Motor neuron (in vitro differentiated cells): ENCODE results near the gene UCN2. TPM values are rescaled to one million over a fixed set of nuclear protein-coding genes. Genes with fewer than 3 reads are reported as not detected.

Experiments used
- ATAC-seq, 8 experiments: fragments of 200-7000 bp; cut with Tn5 transposase; replicated peaks in 6 of 8; 2 replicates each; pipeline ENCODE4 v1.8.0; 2021; ENCODE audit warnings: mild to moderate bottlenecking in 8 of 8, moderate library complexity in 8 of 8
- H3K27ac ChIP-seq, 2 donors: fragments of 250-450 bp; sonication (Bioruptor Pico); 2 replicates each; pipeline ENCODE4 v1.9.0; 2021; ENCODE audit warnings: antibody characterized with exemption in 2 of 2, mild to moderate bottlenecking in 2 of 2, moderate library complexity in 1 of 2
- H3K4me1 ChIP-seq, 2 donors: fragments of 250-450 bp; sonication (Bioruptor Pico); replicated peaks in 1 of 2; 2 replicates each; pipeline ENCODE4 v1.6.1; 2021; ENCODE audit warnings: antibody characterized with exemption in 2 of 2, mild to moderate bottlenecking in 2 of 2, moderate library complexity in 1 of 2
- H3K4me3 ChIP-seq, 5 donors: fragments of 250-450 bp; sonication (Bioruptor Pico); 2 replicates each; pipeline ENCODE4 v1.9.0; 2021; ENCODE audit warnings: antibody characterized with exemption in 5 of 5, mild to moderate bottlenecking in 5 of 5, moderate library complexity in 4 of 5
- WGBS, 10 experiments: fragments of 450-650 bp; shearing (Covaris generic); methylation state at CpG; one replicate each; pipeline ENCODE4 v1.0.0; 2022; 5-methylcytosine and 5-hydroxymethylcytosine counted together
- in situ Hi-C, 9 experiments: fragments of 400-800 bp; cut with MboI; loops; one replicate each; pipeline ENCODE4 v1.15.0; 2021; ENCODE audit warnings: low sequenced_read_pairs in 9 of 9, low pct_unique_long_range_greater_than_20kb in 2 of 9; ENCODE audit not compliant: unreplicated experiment in 9 of 9
- total RNA-seq, 8 experiments: library from RNA; unstranded; fragments of 300-600 nt; gene quantifications; 2 replicates each; pipeline versions ENCODE4 v1.2.3 to v1.2.4, GENCODE V29; 2022

UCN2 gene
- total RNA-seq, 8 experiments from 2014 or later = 0.11 to 0.66 (median 0.41) TPM

DNA sequence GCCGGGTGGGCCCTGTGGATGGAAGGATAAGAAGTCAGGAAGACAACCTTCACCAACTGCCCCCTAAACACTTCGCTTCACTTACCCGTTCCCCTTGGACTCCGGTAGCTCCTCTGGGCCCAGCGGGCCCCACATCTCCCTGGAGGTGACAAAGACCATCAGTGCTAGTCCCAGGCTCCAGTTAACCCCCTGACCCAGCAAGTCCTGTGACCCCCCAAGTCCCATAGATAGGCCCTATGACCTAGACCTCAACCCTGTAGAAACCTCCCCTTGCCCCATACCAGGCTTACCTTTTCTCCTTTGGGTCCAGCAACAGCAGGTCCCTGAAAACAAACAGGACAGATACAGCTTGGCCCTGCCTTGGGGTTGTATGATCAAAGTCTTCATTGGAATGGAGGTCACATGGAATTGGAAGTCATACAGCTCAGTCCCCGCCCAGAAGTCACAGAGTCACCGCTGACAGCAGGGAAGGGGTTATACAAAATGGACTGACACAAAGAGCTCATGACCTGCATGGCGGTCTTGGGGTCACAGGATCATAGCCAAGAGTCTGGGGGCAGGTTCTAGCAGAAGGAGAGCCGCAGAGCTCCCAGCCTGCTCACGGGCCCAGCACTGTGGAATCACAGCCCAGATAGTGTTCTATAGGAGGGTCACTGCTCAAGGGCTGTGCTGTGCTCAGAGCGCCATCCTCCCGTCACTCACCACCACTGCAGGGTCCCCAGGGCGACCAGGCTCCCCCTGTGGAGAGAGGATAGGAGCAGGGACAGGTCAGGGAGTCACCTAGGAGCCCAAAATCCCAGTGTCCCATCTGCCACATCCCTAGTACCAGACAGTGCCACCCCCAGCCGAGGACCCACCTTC is 18.3 kb upstream of the UCN2 start:
- no peaks in the 10 kb centered on the region for H3K4me1 ChIP-seq
- H3K4me3 ChIP-seq = no peak overlapping the region
- no peak for ATAC-seq
- in situ Hi-C loops = no loop called here
- no peak overlapping the region for H3K27ac ChIP-seq
- 50 to 100% (median 83%) methylated on average over 1 to 6 of the region's 14 CpGs; no CpG with 5 or more reads in 3 of the 10 experiments for WGBS, 10 experiments

DNA sequence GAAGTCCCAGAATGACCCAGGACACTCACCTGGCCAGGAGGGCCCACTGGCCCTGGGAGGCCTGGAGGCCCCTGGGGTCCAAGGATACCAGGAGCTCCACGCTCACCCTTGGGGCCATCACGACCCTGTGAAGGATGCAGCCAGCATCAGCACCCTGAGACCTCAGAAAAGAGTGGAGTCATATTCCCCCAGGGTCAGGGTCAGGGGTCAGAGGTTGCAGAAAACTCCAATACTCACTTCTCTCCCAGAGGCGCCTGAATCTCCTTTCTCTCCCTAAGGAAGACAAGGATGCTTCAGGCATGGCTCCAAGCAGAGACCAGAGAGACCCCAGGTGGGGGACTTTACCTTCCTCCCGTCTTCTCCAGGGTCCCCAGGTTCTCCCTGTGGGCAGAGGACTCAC is 13.1 kb upstream of the UCN2 start:
- Histone ChIP-seq H3K4me3 (no peak overlapping the region), H3K27ac (no peak overlapping the region), H3K4me1 (no peaks in the 10 kb centered on the region)
- 0 to 100% (median 84%) methylated on average over 1 to 3 of the region's 4 CpGs; no CpG with 5 or more reads in 6 of the 10 experiments for WGBS, 10 experiments
- ATAC-seq = no peak
- in situ Hi-C loops = no loop called here

DNA sequence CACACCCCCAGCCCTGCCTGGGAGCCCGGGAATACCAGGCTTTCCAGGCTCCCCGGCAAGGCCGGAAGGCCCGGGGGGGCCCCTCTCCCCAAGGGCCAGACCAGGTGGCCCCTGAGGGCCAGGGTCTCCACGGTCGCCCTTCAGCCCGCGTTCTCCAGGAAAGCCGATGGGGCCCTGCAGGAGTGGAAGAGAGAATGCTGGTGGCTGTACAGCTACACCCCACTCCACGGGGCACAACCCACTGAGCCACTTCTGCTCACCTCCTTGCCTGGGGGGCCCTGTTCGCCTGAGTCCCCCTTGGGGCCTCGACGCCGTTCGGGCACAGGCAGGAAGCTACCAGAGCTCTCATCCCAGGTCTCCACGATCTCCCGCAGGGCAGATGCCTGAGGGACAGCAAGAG is 11.8 kb upstream of the UCN2 start:
- 90 to 100% methylated on average over 1 to 2 of the region's 17 CpGs; no CpG with 5 or more reads in 8 of the 10 experiments for WGBS, 10 experiments
- Histone ChIP-seq H3K27ac (no peak overlapping the region), H3K4me3 (no peak overlapping the region), H3K4me1 (no peaks in the 10 kb centered on the region)
- in situ Hi-C loops = no loop called here
- ATAC-seq = no peak

DNA sequence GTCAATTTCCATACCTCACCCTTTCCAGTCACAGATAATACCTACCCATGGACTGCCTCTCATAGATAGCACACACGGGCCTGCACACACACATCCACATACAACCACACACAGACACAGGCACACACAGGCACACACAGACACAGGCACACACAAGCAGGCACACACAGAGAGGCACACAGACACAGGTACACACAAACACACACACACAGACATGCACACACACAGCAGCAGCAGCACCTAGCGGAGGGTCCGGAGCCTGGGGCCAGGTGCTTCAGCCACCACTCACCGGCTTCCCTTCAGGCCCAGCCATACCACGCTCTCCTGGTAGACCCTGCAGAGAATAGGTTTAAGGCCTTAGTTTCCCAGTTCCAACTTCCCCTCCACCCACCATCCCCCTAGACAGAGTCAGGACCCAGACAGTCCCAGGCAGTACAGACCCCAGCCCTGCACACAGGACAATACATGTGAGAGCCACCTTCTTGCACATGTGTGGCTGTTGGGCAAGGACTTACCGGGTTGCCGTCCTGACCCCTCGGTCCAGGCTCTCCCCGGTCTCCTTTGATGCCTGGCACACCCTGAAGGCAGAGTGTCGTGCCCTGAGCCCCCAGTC is 10.5 kb upstream of the UCN2 start:
- no peak overlapping the region for H3K4me3 ChIP-seq
- no peak overlapping the region for H3K27ac ChIP-seq
- WGBS, 10 experiments = 87 to 100% (median 94%) methylated on average over 2 to 5 of the region's 10 CpGs; no CpG with 5 or more reads in 7 of the 10 experiments
- in situ Hi-C loops = no loop called here
- ATAC-seq = no peak
- no peaks in the 10 kb centered on the region for H3K4me1 ChIP-seq

DNA sequence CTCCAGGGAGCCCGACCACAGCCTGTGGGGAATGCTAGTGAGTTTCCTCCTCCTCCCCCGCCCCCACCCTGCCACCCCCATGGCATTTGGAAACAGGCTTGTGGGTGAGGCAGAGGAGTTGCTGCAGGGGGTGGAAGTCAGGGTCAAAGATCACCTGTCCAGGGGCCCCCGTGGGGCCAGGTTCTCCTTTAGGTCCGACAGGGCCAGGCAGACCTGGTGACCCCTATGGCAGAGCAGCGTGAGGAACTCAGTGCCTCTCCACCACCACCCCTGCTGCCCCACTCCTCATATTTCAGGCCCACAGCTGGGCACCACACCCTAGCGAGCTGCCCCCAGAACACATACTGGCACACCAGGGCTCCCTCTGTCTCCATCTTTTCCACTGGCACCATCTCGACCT is 8.9 kb upstream of the UCN2 start:
- no peak overlapping the region for H3K27ac ChIP-seq
- ATAC-seq = no peak
- H3K4me1 ChIP-seq = no peaks in the 10 kb centered on the region
- WGBS, 10 experiments = 60% methylated on average over 1 of the region's 7 CpGs; no CpG with 5 or more reads in 9 of the 10 experiments
- no peak overlapping the region for H3K4me3 ChIP-seq
- in situ Hi-C loops = no loop called here

DNA sequence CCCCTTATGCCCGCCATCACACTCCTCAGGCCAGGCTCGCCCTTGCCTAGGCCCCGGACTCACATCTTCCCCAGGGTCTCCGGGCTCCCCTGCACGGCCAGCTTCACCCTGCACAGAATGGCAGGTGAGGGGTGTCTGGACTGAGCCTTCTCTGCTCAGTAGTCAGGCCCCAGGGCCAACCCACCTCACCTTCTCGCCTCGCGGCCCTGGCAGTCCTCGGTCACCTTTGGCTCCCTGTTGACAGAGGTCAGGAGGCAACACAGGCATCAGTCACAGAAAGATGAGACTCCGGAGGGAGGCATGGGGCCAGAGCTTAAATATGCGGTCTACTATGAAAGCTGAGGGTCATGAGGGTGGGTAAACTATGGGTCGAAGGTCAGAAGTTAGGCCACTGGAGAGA is 8.4 kb upstream of the UCN2 start:
- in situ Hi-C loops = no loop called here
- no peaks in the 10 kb centered on the region for H3K4me1 ChIP-seq
- H3K4me3 ChIP-seq = no peak overlapping the region
- WGBS, 10 experiments = 74% methylated on average over 6 of the region's 12 CpGs; no CpG with 5 or more reads in 9 of the 10 experiments
- no peak for ATAC-seq
- no peak overlapping the region for H3K27ac ChIP-seq

DNA sequence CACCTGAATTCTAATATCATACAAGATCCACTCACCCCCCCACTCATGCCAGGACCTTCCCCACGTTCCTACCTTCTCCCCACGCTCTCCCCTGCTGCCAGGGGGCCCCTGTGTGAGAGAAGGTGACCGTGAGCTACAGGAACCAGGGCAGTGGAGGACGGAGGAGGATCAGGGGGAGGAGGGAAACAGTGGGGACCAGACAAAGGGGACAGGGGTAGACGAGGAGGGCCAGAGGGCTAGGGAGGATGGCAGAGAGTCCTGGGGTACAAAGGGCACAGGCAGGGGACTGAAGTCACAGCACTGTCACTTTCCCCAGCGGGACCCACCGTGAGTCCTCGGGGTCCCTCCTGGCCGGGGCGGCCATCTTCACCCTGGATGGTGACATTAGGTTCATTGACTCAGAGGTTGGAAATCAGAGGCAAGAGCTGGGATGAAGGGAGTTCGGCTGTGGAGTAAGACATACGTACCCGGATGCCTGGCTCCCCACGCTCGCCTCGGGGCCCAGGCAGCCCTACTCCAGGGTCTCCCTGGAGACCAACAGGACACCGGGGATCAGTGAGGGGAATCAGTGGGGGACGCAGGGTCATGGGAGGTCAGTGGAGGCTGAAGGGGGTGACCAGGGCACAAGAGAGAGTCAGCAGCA is 6.3 kb upstream of the UCN2 start:
- no peak for ATAC-seq
- no peaks in the 10 kb centered on the region for H3K4me1 ChIP-seq
- in situ Hi-C loops = no loop called here
- H3K4me3 ChIP-seq = no peak overlapping the region
- 90 to 100% methylated on average over 1 to 2 of the region's 18 CpGs; no CpG with 5 or more reads in 8 of the 10 experiments for WGBS, 10 experiments
- no peak overlapping the region for H3K27ac ChIP-seq

DNA sequence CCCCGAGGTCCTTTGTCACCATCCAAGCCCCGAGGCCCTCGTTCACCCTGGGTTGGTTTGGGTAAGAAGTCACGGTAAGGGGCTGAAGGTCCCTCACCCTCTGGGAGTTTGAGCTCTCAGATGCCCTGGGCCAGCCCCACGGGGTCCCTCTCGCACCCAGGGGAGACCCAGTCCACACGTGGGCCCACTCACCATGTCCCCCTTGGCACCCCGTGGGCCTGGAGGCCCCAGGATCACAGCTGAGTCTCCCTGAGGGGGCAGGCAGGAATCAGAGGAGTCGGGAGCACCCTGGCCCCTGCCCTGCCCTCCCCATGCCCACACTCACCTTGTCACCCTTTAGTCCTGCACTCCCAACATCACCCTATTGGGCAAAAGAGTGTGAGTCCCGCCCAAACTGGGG is 5.8 kb upstream of the UCN2 start:
- Histone ChIP-seq H3K27ac (no peak overlapping the region), H3K4me1 (no peaks in the 10 kb centered on the region), H3K4me3 (no peak overlapping the region)
- 100% methylated on average over 1 of the region's 10 CpGs; no CpG with 5 or more reads in 9 of the 10 experiments for WGBS, 10 experiments
- in situ Hi-C loops = no loop called here
- ATAC-seq = no peak

DNA sequence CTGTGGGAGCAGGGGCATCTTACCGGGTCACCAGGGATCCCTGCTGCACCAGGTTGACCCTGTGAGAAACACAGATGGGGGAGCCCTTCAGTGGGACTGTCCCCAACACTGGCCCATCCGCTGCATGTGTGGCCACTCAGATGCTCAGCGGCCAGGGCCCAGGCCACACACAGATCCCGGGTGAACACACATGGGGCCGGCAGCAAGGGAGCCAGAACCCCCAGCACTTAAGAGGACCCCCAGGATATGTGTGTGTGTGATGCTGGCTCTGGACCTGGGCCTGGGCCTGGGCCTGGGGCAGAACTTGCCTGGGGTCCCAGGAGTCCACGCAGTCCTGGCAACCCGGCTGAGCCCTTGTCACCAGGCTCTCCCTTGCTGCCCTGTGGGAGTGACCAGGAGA is 4.9 kb upstream of the UCN2 start:
- WGBS, 10 experiments = 80% methylated on average over 2 of the region's 7 CpGs; no CpG with 5 or more reads in 9 of the 10 experiments
- no peak for ATAC-seq
- Histone ChIP-seq H3K4me3 (no peak overlapping the region), H3K27ac (no peak overlapping the region), H3K4me1 (peaks cover 6 to 7% of the 10 kb centered on the region in 2 donors)
- in situ Hi-C loops = no loop called here

DNA sequence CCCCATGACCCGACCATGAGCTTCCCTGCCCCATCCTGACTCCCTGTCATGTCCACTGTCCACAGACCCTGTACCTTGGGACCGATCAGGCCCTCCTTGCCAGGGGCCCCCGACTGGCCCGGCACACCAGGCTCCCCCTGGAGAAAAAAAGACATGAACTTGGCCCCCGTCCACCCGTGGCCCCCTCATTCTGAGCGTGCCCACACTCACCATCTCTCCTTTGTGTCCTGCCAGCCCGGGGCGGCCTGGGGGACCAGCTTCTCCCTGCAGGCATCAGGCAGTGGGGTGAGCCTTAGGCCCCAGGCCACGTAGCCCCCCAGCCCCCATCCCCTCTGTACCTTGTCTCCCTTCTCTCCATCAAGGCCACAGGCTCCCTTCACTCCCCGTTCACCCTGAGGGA is 3.9 kb upstream of the UCN2 start:
- WGBS, 10 experiments = 67% methylated on average over 1 of the region's 11 CpGs; no CpG with 5 or more reads in 9 of the 10 experiments
- Histone ChIP-seq H3K27ac (no peak overlapping the region), H3K4me1 (peaks cover 15 to 16% of the 10 kb centered on the region in 2 donors), H3K4me3 (no peak overlapping the region)
- in situ Hi-C loops = no loop called here
- ATAC-seq = no peak

DNA sequence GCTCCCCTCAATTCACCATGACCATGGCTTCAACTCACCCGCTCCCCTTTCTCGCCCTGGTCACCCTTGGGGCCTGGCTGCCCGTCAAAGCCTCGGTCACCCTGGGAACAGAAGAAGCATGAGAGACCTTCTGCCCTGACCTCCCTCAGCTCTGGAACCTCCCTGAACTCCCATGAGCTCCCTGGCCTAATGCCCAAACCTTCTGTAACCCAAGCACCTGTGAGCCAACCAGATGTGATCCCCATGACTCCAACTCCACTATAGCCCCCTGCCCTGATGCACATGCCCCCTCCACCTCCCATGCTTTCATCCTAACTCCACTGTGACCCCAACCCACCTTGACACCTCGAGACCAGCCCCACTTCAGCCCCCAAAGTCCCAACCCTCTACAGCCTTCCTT is 3.5 kb upstream of the UCN2 start:
- Histone ChIP-seq H3K4me1 (peaks cover 15 to 16% of the 10 kb centered on the region in 2 donors), H3K27ac (no peak overlapping the region), H3K4me3 (no peak overlapping the region)
- in situ Hi-C loops = no loop called here
- WGBS, 10 experiments = 60 to 100% (median 82%) methylated on average over 1 to 4 of the region's 5 CpGs; no CpG with 5 or more reads in 6 of the 10 experiments
- ATAC-seq = no peak

DNA sequence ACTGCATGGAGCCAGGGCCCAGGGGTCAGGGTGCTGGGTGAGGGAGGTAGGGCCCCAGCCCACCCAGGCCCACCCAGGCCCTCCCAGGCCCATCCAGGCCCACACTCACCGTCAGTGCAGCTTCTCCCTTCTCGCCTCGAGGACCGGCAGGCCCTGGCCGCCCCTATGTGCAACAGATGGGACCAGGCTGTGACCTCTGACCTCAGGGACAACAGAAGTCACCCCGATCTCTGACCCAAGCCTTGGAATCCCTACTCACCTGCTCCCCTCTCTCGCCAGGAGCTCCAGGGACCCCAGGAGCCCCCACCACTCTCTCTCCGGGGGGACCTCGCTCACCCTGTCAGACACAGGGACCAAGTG is 2.8 kb upstream of the UCN2 start:
- WGBS, 10 experiments = 100% methylated on average over 2 of the region's 9 CpGs; no CpG with 5 or more reads in 9 of the 10 experiments
- no peak for ATAC-seq

More for the DNA sequence above, 2.8 kb upstream of the UCN2 start:
- H3K4me1 ChIP-seq = peaks cover 16% of the 10 kb centered on the region in 2 donors
- in situ Hi-C loops = no loop called here
- H3K4me3 ChIP-seq = no peak overlapping the region
- H3K27ac ChIP-seq = no peak overlapping the region
